ENCODE data around the gene UBE3D.
"Not testable (repeated sequence)": the region's sequence is repeated elsewhere in the genome, so short reads cannot be mapped to it uniquely, and the experiment has no call there.

The UBE3D gene

GRCh38 chr6:82867946-82868345, 197.7 kb downstream of the UBE3D start:
- no peak for DNase-seq

- no peak for DNase-seq
Observed at GRCh38 chr6:82866446-82866845, 199.2 kb downstream of the UBE3D start.

GRCh38 chr6:82865461-82865860, 200.2 kb downstream of the UBE3D start:
- DNase-seq: no peak

- no peak for DNase-seq
Observed at GRCh38 chr6:82863781-82864180, 201.9 kb downstream of the UBE3D start.

- DNase-seq: no peak
Observed at GRCh38 chr6:82862543-82862942, 203.1 kb downstream of the UBE3D start.

GRCh38 chr6:82861121-82861520, 204.5 kb downstream of the UBE3D start:
- no peak for DNase-seq

DNA sequence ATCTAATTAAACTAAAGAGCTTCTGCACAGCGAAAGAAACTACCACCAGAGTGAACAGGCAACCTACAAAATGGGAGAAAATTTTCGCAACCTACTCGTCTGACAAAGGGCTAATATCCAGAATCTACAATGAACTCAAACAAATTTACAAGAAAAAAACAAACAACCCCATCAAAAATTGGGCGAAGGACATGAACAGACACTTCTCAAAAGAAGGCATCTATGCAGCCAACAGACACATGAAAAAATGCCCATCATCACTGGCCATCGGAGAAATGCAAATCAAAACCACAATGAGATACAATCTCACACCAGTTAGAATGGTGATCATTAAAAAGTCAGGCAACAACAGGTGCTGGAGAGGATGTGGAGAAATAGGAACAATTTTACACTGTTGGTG, 209.6 kb downstream of the UBE3D start:
- DNase-seq: not testable (repeated sequence)

DNA sequence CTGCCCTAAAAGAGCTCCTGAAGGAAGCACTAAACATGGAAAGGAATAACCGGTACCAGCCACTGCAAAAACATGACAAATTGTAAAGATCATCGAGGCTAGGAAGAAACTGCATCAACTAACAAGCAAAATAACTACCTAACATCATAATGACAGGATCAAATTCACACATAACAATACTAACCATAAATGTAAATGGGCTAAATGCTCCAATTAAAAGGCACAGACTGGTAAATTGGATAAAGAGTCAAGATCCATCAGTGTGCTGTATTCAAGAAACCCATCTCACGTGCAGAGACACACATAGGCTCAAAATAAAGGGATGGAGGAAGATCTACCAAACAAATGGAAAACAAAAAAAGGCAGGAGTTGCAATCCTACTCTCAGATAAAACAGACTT, 212.7 kb downstream of the UBE3D start:
- DNase-seq: not testable (repeated sequence)

- no peak for DNase-seq
Observed at GRCh38 chr6:82843291-82843885, 222.3 kb downstream of the UBE3D start.

DNA sequence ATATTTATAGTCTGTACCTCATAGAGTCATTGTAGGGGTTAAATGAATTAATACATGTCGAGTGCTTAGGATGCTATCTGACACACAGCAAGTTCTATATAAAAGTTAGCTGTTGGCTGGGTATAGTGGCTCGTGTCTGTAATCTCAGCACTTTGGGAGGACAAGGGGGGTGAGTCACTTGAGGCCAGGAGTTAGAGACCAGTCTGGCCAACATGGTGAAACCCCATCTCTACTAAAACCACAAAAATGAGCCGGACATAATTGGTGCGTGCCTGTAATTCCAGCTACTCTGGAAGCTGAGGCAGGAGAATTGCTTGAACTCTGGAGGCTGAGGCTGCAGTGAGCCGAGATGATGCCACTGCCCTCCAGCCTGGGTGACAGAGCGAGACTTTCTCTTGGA, 222.9 kb downstream of the UBE3D start:
- no peak for DNase-seq

Measured in Kasumi-1 (cell line).